ENCODE results near the gene CCDC88C. TPM values are rescaled to one million over a fixed set of nuclear protein-coding genes. Genes with fewer than 3 reads are reported as not detected.

The CCDC88C gene
- total RNA-seq, 1 donor from 2014 or later = 16.4 TPM

GRCh38 chr14:91354979-91355685 lies 62.5 kb downstream of the CCDC88C start:
- peak; percentile 41 for TF ChIP-seq CTCF (conservative IDR thresholded peaks at IDR 0.05; ENCODE audit: low read depth, low read length)
- DNase-seq (ENCODE audit: low read depth) = no peak
- no peak overlapping the region for H3K4me3 ChIP-seq (ENCODE audit: low read depth, low read length)

- no peak overlapping the region for H3K4me3 ChIP-seq (ENCODE audit: low read depth, low read length)
- DNase-seq (ENCODE audit: low read depth) = no peak
- TF ChIP-seq CTCF (conservative IDR thresholded peaks at IDR 0.05; ENCODE audit: low read depth, low read length) = no peak
These were observed 63.3 kb downstream of the CCDC88C start for GRCh38 chr14:91354221-91354916.

GRCh38 chr14:91352728-91353692 lies 64.6 kb downstream of the CCDC88C start:
- no peak for TF ChIP-seq CTCF (conservative IDR thresholded peaks at IDR 0.05; ENCODE audit: low read depth, low read length)
- DNase-seq (ENCODE audit: low read depth) = no peak
- H3K4me3 ChIP-seq (ENCODE audit: low read depth, low read length) = no peak overlapping the region

GRCh38 chr14:91352053-91352452 lies 65.6 kb downstream of the CCDC88C start:
- no peak for DNase-seq (ENCODE audit: low read depth)

GRCh38 chr14:91351512-91351862 lies 66.1 kb downstream of the CCDC88C start:
- no peak for DNase-seq (ENCODE audit: low read depth)
- no peak for TF ChIP-seq CTCF (conservative IDR thresholded peaks at IDR 0.05; ENCODE audit: low read depth, low read length)
- H3K4me3 ChIP-seq (ENCODE audit: low read depth, low read length) = peak overlapping the region; percentile 37

More at GRCh38 chr14:91352053-91352452, 65.6 kb downstream of the CCDC88C start:
- TF ChIP-seq CTCF (conservative IDR thresholded peaks at IDR 0.05; ENCODE audit: low read depth, low read length) = no peak
- no peak overlapping the region for H3K4me3 ChIP-seq (ENCODE audit: low read depth, low read length)

GRCh38 chr14:91350813-91351511 lies 66.7 kb downstream of the CCDC88C start:
- peak overlapping the region; percentile 37 for H3K4me3 ChIP-seq (ENCODE audit: low read depth, low read length)
- DNase-seq (ENCODE audit: low read depth) = no peak
- no peak for TF ChIP-seq CTCF (conservative IDR thresholded peaks at IDR 0.05; ENCODE audit: low read depth, low read length)
